ENCODE results near the gene SLC7A6.

Gene SLC7A6

GRCh38 chr16:68270353-68270752 is 6.0 kb downstream of the SLC7A6 start:
- Histone ChIP-seq H3K36me3 (ENCODE audit: insufficient read depth, low read length) (peaks cover 6% of the 10 kb centered on the region), H3K4me1 (ENCODE audit: insufficient read depth, low read length) (peaks cover 5% of the 10 kb centered on the region)

GRCh38 chr16:68272507-68273209 is 8.3 kb downstream of the SLC7A6 start:
- Histone ChIP-seq H3K27me3 (ENCODE audit: insufficient read depth, low read length) (no peaks in the 10 kb centered on the region), H3K4me3 (ENCODE audit: low read length) (no peak overlapping the region), H2AFZ (ENCODE audit: low read depth, low read length) (no peak overlapping the region), H3K36me3 (ENCODE audit: insufficient read depth, low read length) (peaks cover 6% of the 10 kb centered on the region), H3K9me3 (ENCODE audit: low read length) (no peaks in the 10 kb centered on the region), H3K4me1 (ENCODE audit: insufficient read depth, low read length) (peaks cover 10% of the 10 kb centered on the region)

More at GRCh38 chr16:68270353-68270752, 6.0 kb downstream of the SLC7A6 start:
- H2AFZ ChIP-seq (ENCODE audit: low read depth, low read length): no peak overlapping the region
- H3K4me3 ChIP-seq (ENCODE audit: low read length): no peak overlapping the region
- no peaks in the 10 kb centered on the region for H3K9me3 ChIP-seq (ENCODE audit: low read length)
- H3K27me3 ChIP-seq (ENCODE audit: insufficient read depth, low read length): no peaks in the 10 kb centered on the region

- Histone ChIP-seq H3K36me3 (ENCODE audit: insufficient read depth, low read length) (peaks cover 6% of the 10 kb centered on the region), H3K9me3 (ENCODE audit: low read length) (no peaks in the 10 kb centered on the region), H3K4me1 (ENCODE audit: insufficient read depth, low read length) (peaks cover 10% of the 10 kb centered on the region), H2AFZ (ENCODE audit: low read depth, low read length) (no peak overlapping the region), H3K27me3 (ENCODE audit: insufficient read depth, low read length) (no peaks in the 10 kb centered on the region), H3K4me3 (ENCODE audit: low read length) (no peak overlapping the region)
These were observed 9.1 kb downstream of the SLC7A6 start for GRCh38 chr16:68273459-68273858.

- Histone ChIP-seq H3K36me3 (ENCODE audit: insufficient read depth, low read length) (peaks cover 6% of the 10 kb centered on the region), H3K27me3 (ENCODE audit: insufficient read depth, low read length) (no peaks in the 10 kb centered on the region), H3K4me3 (ENCODE audit: low read length) (no peak overlapping the region), H3K4me1 (ENCODE audit: insufficient read depth, low read length) (peaks cover 10% of the 10 kb centered on the region), H3K9me3 (ENCODE audit: low read length) (no peaks in the 10 kb centered on the region), H2AFZ (ENCODE audit: low read depth, low read length) (no peak overlapping the region)
These were observed 9.6 kb downstream of the SLC7A6 start for GRCh38 chr16:68273896-68274295.

GRCh38 chr16:68274441-68274840 is 10.1 kb downstream of the SLC7A6 start:
- H2AFZ ChIP-seq (ENCODE audit: low read depth, low read length): no peak overlapping the region
- H3K9me3 ChIP-seq (ENCODE audit: low read length): no peaks in the 10 kb centered on the region
- no peaks in the 10 kb centered on the region for H3K27me3 ChIP-seq (ENCODE audit: insufficient read depth, low read length)
- peaks cover 10% of the 10 kb centered on the region for H3K4me1 ChIP-seq (ENCODE audit: insufficient read depth, low read length)
- peaks cover 6% of the 10 kb centered on the region for H3K36me3 ChIP-seq (ENCODE audit: insufficient read depth, low read length)
- no peak overlapping the region for H3K4me3 ChIP-seq (ENCODE audit: low read length)

- Histone ChIP-seq H3K36me3 (ENCODE audit: insufficient read depth, low read length) (peaks cover 6% of the 10 kb centered on the region), H2AFZ (ENCODE audit: low read depth, low read length) (no peak overlapping the region), H3K4me3 (ENCODE audit: low read length) (no peak overlapping the region), H3K4me1 (ENCODE audit: insufficient read depth, low read length) (peaks cover 10% of the 10 kb centered on the region), H3K27me3 (ENCODE audit: insufficient read depth, low read length) (no peaks in the 10 kb centered on the region), H3K9me3 (ENCODE audit: low read length) (no peaks in the 10 kb centered on the region)
These were observed 11.4 kb downstream of the SLC7A6 start for GRCh38 chr16:68275611-68276191.

GRCh38 chr16:68276223-68276622 is 11.9 kb downstream of the SLC7A6 start:
- no peak overlapping the region for H3K4me3 ChIP-seq (ENCODE audit: low read length)
- peaks cover 10% of the 10 kb centered on the region for H3K4me1 ChIP-seq (ENCODE audit: insufficient read depth, low read length)
- H3K36me3 ChIP-seq (ENCODE audit: insufficient read depth, low read length): peaks cover 9% of the 10 kb centered on the region

GRCh38 chr16:68279726-68280558 is 15.6 kb downstream of the SLC7A6 start:
- Histone ChIP-seq H3K4me3 (ENCODE audit: low read length) (no peak overlapping the region), H3K36me3 (ENCODE audit: insufficient read depth, low read length) (peaks cover 6% of the 10 kb centered on the region), H3K9me3 (ENCODE audit: low read length) (no peaks in the 10 kb centered on the region), H2AFZ (ENCODE audit: low read depth, low read length) (no peak overlapping the region), H3K27me3 (ENCODE audit: insufficient read depth, low read length) (no peaks in the 10 kb centered on the region), H3K4me1 (ENCODE audit: insufficient read depth, low read length) (peaks cover 10% of the 10 kb centered on the region)

More at GRCh38 chr16:68276223-68276622, 11.9 kb downstream of the SLC7A6 start:
- no peaks in the 10 kb centered on the region for H3K27me3 ChIP-seq (ENCODE audit: insufficient read depth, low read length)
- no peaks in the 10 kb centered on the region for H3K9me3 ChIP-seq (ENCODE audit: low read length)
- no peak overlapping the region for H2AFZ ChIP-seq (ENCODE audit: low read depth, low read length)

- H3K4me3 ChIP-seq (ENCODE audit: low read length): no peak overlapping the region
- no peaks in the 10 kb centered on the region for H3K4me1 ChIP-seq (ENCODE audit: insufficient read depth, low read length)
- peaks cover 6% of the 10 kb centered on the region for H3K36me3 ChIP-seq (ENCODE audit: insufficient read depth, low read length)
- no peak overlapping the region for H2AFZ ChIP-seq (ENCODE audit: low read depth, low read length)
- no peaks in the 10 kb centered on the region for H3K27me3 ChIP-seq (ENCODE audit: insufficient read depth, low read length)
- no peaks in the 10 kb centered on the region for H3K9me3 ChIP-seq (ENCODE audit: low read length)
These were observed 17.2 kb downstream of the SLC7A6 start for GRCh38 chr16:68281368-68282063.

GRCh38 chr16:68282064-68282452 is 17.7 kb downstream of the SLC7A6 start:
- Histone ChIP-seq H3K4me3 (ENCODE audit: low read length) (no peak overlapping the region), H3K36me3 (ENCODE audit: insufficient read depth, low read length) (peaks cover 6% of the 10 kb centered on the region), H3K4me1 (ENCODE audit: insufficient read depth, low read length) (no peaks in the 10 kb centered on the region), H3K27me3 (ENCODE audit: insufficient read depth, low read length) (no peaks in the 10 kb centered on the region), H3K9me3 (ENCODE audit: low read length) (no peaks in the 10 kb centered on the region), H2AFZ (ENCODE audit: low read depth, low read length) (no peak overlapping the region)

GRCh38 chr16:68283346-68283745 is 19.0 kb downstream of the SLC7A6 start:
- Histone ChIP-seq H3K36me3 (ENCODE audit: insufficient read depth, low read length) (peaks cover 13% of the 10 kb centered on the region), H3K9me3 (ENCODE audit: low read length) (no peaks in the 10 kb centered on the region), H2AFZ (ENCODE audit: low read depth, low read length) (no peak overlapping the region), H3K4me3 (ENCODE audit: low read length) (no peak overlapping the region), H3K4me1 (ENCODE audit: insufficient read depth, low read length) (no peaks in the 10 kb centered on the region), H3K27me3 (ENCODE audit: insufficient read depth, low read length) (no peaks in the 10 kb centered on the region)

- Histone ChIP-seq H3K4me1 (ENCODE audit: insufficient read depth, low read length) (no peaks in the 10 kb centered on the region), H3K36me3 (ENCODE audit: insufficient read depth, low read length) (peaks cover 14% of the 10 kb centered on the region), H3K27me3 (ENCODE audit: insufficient read depth, low read length) (no peaks in the 10 kb centered on the region)
These were observed 19.7 kb downstream of the SLC7A6 start for GRCh38 chr16:68283801-68284598.

More at GRCh38 chr16:68283801-68284598, 19.7 kb downstream of the SLC7A6 start:
- Histone ChIP-seq H2AFZ (ENCODE audit: low read depth, low read length) (no peak overlapping the region), H3K4me3 (ENCODE audit: low read length) (no peak overlapping the region), H3K9me3 (ENCODE audit: low read length) (no peaks in the 10 kb centered on the region)

All from neuron (in vitro differentiated cells).